ENCODE measurements around the gene LRP1. TPM values are rescaled to one million over a fixed set of nuclear protein-coding genes. Genes with fewer than 3 reads are reported as not detected.

Gene LRP1
- total and polyA plus RNA-seq, 2 of the 4 experiments (the other 2 are of a cell fraction): 73.1 to 142 TPM

GRCh38 chr12:57157588-57158173 lies 29.4 kb downstream of the LRP1 start:
- in situ Hi-C loops (cut with MboI; ENCODE audit: low sequenced_read_pairs): no loop called here
- intact Hi-C loops (cut with micrococcal nuclease): no loop called here
- BruUV-seq (replicated peaks): no TSS peak
- H3K4me2 ChIP-seq (ENCODE audit: low read depth, low read length): no peak overlapping the region
- H3K14ac ChIP-seq (replicated peaks; ENCODE audit: low read depth, low read length): no peak overlapping the region
- DNase-seq (no peak), ATAC-seq (ENCODE audit: low read depth) (no peak)
- no peak overlapping the region for H4K5ac ChIP-seq (ENCODE audit: low read depth, low read length)
- H2BK5ac ChIP-seq (ENCODE audit: low read depth, low read length, poor library complexity, severe bottlenecking): no peak overlapping the region
- peaks cover 95% of the 10 kb centered on the region for H3K36me3 ChIP-seq (ENCODE audit: control insufficient read depth, insufficient read depth, low read length)
- H4K8ac ChIP-seq (ENCODE audit: low read depth in 2 of 2, low read length in 2 of 2): no peak overlapping the region
- H4K91ac ChIP-seq (ENCODE audit: insufficient read depth, low read depth, low read length): no peak overlapping the region
- H3K79me1 ChIP-seq (ENCODE audit: low read depth in 1 of 2, low read length in 2 of 2): peaks cover 48 to 94% of the 10 kb centered on the region in 2 experiments
- no peaks in the 10 kb centered on the region for H3K9me3 ChIP-seq (ENCODE audit: control insufficient read depth, insufficient read depth, low read length)
- no peak overlapping the region for H3K4me3 ChIP-seq (ENCODE audit: insufficient read depth, low read depth, low read length)
- no peak overlapping the region for H2AK9ac ChIP-seq (replicated peaks; ENCODE audit: low read depth, low read length, poor library complexity)
- no peak overlapping the region for H2AK5ac ChIP-seq (ENCODE audit: low read depth, low read length)
- H3K18ac ChIP-seq (ENCODE audit: low read depth, low read length): no peak overlapping the region
- 90% methylated on average over 4 of the region's 5 CpGs; no CpG with 5 or more reads in 1 of the 2 experiments for WGBS, 2 experiments (ENCODE audit: extremely low coverage in 2 of 2, insufficient read length in 1 of 2)
- peaks cover 24% of the 10 kb centered on the region for H3K9me1 ChIP-seq (ENCODE audit: insufficient read depth, low read length)
- H4K20me1 ChIP-seq (ENCODE audit: insufficient read depth, low read length): peaks cover 49% of the 10 kb centered on the region
- no peak overlapping the region for H2BK20ac ChIP-seq (ENCODE audit: low read depth, low read length)
- H2BK120ac ChIP-seq (ENCODE audit: low read depth, low read length): no peak overlapping the region
- H3K4me1 ChIP-seq (ENCODE audit: control insufficient read depth, insufficient read depth, low read length): peaks cover 8% of the 10 kb centered on the region; the same call in 1 of the 2 replicates
- no peak overlapping the region for H3K27ac ChIP-seq (ENCODE audit: insufficient read depth, low read length)
- H3K56ac ChIP-seq (ENCODE audit: extremely low read depth, insufficient read depth, low read length): no peak overlapping the region
- TF ChIP-seq CTCF (conservative IDR thresholded peaks at IDR 0.05; ENCODE audit: low read depth, low read length) (no peak), MAFK (IDR thresholded peaks at IDR 0.05; ENCODE audit: low read depth, low read length) (no peak), RAD21 (IDR thresholded peaks at IDR 0.05; ENCODE audit: low read length) (no peak), FOS (IDR thresholded peaks at IDR 0.05; ENCODE audit: low read depth, low read length) (no peak), MAZ (IDR thresholded peaks at IDR 0.05; ENCODE audit: borderline replicate concordance, low read depth, low read length) (no peak), USF2 (IDR thresholded peaks at IDR 0.05; ENCODE audit: low read depth, low read length) (no peak), MXI1 (IDR thresholded peaks at IDR 0.05; ENCODE audit: borderline replicate concordance, low read depth, low read length) (no peak), SMC3 (IDR thresholded peaks at IDR 0.05; ENCODE audit: low read depth, low read length) (no peak), CEBPB (IDR thresholded peaks at IDR 0.05; ENCODE audit: low read depth, low read length) (no peak), NFE2L2 (IDR thresholded peaks at IDR 0.05; ENCODE audit: low read depth, low read length) (no peak), CHD1 (IDR thresholded peaks at IDR 0.05; ENCODE audit: low read depth, low read length) (no peak), RCOR1 (IDR thresholded peaks at IDR 0.05; ENCODE audit: insufficient replicate concordance, low read length) (no peak)
- H3K4ac ChIP-seq (ENCODE audit: low read depth, low read length): no peak overlapping the region
- dilution Hi-C loops (cut with HindIII; ENCODE audit: low sequenced_read_pairs, unreplicated experiment): no loop called here
- H3K27me3 ChIP-seq (ENCODE audit: control insufficient read depth, insufficient read depth, low read length): no peaks in the 10 kb centered on the region
- no peak overlapping the region for H3K9ac ChIP-seq (ENCODE audit: low read depth, low read length)
- POLR2A ChIA-PET (ENCODE audit: unreplicated experiment): interaction anchor here (1.0 kb wide), 1 partner anchor 9 kb away, joined by 3 read pairs; no protein-coding TSS in a partner anchor
- CTCF ChIA-PET: interaction anchor here (0.5 kb wide), 1 partner anchor 32 kb away, joined by 4 read pairs; no protein-coding TSS in a partner anchor
- H3K23ac ChIP-seq (ENCODE audit: low read depth, low read length): no peak overlapping the region
- no peak overlapping the region for H2AFZ ChIP-seq (replicated peaks; ENCODE audit: low read length, poor library complexity)
- H2BK15ac ChIP-seq (ENCODE audit: low read depth, low read length): no peak overlapping the region

Measured in IMR-90 (cell line).